ENCODE data around the gene MAGEB1. TPM values are rescaled to one million over a fixed set of nuclear protein-coding genes. Genes with fewer than 3 reads are reported as not detected.

Gene MAGEB1
- total and polyA plus RNA-seq, 12 donors, result not detected

DNA sequence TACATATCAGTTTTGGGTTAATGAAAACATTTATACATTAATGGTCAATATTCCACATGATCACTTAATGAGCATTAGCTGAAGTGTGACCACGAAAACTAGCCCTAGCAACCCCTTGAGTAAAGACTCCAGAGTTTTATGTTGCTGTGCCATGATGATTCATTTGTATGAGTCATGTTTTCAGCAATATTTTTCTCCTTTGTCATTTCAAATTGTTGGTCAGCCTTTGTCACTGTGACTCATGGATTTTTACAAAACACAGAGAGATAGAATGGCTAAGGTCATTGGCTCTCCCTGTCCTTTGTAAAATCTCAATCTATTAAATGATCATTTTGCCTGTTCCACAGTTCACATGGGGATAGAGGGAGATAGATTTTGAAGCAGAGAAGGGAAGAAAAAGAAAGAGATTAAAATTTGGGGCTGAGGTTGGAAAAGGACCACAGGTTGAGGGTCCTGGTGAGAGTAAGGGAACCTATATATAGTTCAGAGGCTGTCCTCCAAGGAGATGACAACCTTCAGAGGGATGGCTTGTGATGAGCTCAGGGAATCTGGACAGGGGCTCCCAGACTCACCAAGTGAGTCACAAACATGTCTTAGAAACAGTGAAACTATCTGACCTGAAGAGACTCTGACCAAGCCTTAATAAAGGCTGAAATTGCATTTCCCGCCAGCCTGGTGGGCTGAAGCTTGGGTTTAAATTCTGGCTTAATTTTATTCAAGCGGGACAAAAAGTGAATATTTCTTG is 36.7 kb downstream of the MAGEB1 start:
- H3K27ac ChIP-seq, result no peak overlapping the region
- H3K4me3 ChIP-seq, result no peak overlapping the region
- 75 to 82% methylated on average over 3 of the region's 3 CpGs for WGBS, 2 donors
- no peaks in the 10 kb centered on the region for H3K9me3 ChIP-seq
- peaks cover 0 to 11% (median 0%) of the 10 kb centered on the region in 7 donors for H3K27me3 ChIP-seq
- no peaks in the 10 kb centered on the region for H3K36me3 ChIP-seq
- no peak for DNase-seq
- no peak for TF ChIP-seq CTCF (IDR thresholded peaks at IDR 0.05)
- intact Hi-C loops (cut with DNase I), result loop anchor here in 1 of 10 donors (5.0 kb wide), 1 partner anchor 1086 kb away; no protein-coding TSS in a partner anchor
- peak in 1 of 8 donors; percentile 59 for ATAC-seq
- H3K4me1 ChIP-seq, result no peaks in the 10 kb centered on the region

DNA sequence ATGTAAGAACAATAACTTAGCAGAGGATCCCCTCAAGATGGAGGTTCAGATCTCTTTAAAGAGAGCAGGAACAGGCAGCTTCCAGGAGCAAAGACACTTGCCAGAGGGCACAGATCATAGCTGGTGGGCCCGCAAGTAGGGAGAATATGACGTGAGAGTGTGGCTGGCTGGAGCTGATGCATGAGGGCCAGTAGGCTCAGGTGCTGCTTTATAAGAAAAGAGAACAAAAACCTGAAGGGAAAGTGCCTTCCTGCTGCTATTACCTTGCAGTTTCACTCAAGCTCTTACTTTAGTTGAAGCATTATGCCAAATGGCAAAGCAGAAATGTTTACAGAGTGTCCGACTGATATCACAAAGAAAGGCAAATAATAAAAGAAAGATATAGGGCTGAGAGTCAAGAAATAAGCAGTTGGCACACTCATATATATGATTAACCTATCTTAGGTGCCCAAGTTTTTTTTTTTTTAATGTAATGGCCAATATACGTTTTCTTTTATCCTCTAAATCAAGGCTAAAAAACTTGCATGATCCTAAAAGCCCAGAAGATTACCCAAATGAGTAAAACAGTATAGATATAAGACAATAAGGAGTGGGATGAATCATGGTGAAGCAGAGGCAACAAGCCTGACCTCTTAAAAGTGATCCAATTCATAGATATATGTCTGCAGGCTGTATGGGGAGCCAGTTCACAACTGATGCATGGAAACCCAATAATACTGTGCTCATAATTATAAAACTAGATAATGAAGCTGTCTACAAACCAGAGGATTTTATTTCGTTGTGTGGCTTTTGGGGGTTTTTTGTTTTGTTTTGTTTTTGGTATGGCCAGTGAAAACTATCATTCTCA is 49.7 kb downstream of the MAGEB1 start:
- ATAC-seq, result no peak
- no peak for DNase-seq
- intact Hi-C loops (cut with DNase I), result no loop called here
- Histone ChIP-seq H3K4me1 (no peaks in the 10 kb centered on the region), H3K27me3 (peaks cover 0 to 18% (median 0%) of the 10 kb centered on the region in 7 donors), H3K4me3 (no peak overlapping the region), H3K27ac (no peak overlapping the region), H3K36me3 (no peaks in the 10 kb centered on the region), H3K9me3 (no peaks in the 10 kb centered on the region)
- 68 to 73% methylated on average over 5 of the region's 5 CpGs for WGBS, 2 donors
- TF ChIP-seq CTCF (IDR thresholded peaks at IDR 0.05), result no peak

- H3K27me3 ChIP-seq, result peaks cover 0 to 24% (median 0%) of the 10 kb centered on the region in 7 donors
- no peaks in the 10 kb centered on the region for H3K4me1 ChIP-seq
- H3K36me3 ChIP-seq, result no peaks in the 10 kb centered on the region
- no peak overlapping the region for H3K4me3 ChIP-seq
- H3K27ac ChIP-seq, result no peak overlapping the region
- intact Hi-C loops (cut with DNase I), result no loop called here
- ATAC-seq, result no peak
- DNase-seq, result no peak
- H3K9me3 ChIP-seq, result no peaks in the 10 kb centered on the region
- no peak for TF ChIP-seq CTCF (IDR thresholded peaks at IDR 0.05)
Observed at GRCh38 chrX:30301208-30301607, 54.3 kb downstream of the MAGEB1 start.

Other genes starting within 250 kb of the MAGEB1 start
- not detected for gene MAGEB2, start 31.6 kb upstream of the MAGEB1 start, total RNA-seq
- gene MAGEB2, start 31.6 kb upstream of the MAGEB1 start, polyA plus RNA-seq, result not detected
- gene MAGEB3, start 16.5 kb upstream of the MAGEB1 start, total RNA-seq, result not detected
- not detected for gene MAGEB3, start 16.5 kb upstream of the MAGEB1 start, polyA plus RNA-seq
- not detected for gene MAGEB4, start 5.1 kb upstream of the MAGEB1 start, total RNA-seq
- not detected for gene MAGEB4, start 5.1 kb upstream of the MAGEB1 start, polyA plus RNA-seq
- not detected for gene NR0B1, start 62.2 kb downstream of the MAGEB1 start, total RNA-seq
- not detected for gene NR0B1, start 62.2 kb downstream of the MAGEB1 start, polyA plus RNA-seq

Measured in heart right ventricle (tissue), 16 donors.